Measurements from ENCODE around the gene RHBDL1. TPM values are rescaled to one million over a fixed set of nuclear protein-coding genes. Genes with fewer than 3 reads are reported as not detected.

Gene RHBDL1
- total and polyA plus RNA-seq, 2 donors (not counting 3 experiments of a cell fraction or from before 2014, with no cell fraction given): 1.1 to 1.8 TPM

DNA sequence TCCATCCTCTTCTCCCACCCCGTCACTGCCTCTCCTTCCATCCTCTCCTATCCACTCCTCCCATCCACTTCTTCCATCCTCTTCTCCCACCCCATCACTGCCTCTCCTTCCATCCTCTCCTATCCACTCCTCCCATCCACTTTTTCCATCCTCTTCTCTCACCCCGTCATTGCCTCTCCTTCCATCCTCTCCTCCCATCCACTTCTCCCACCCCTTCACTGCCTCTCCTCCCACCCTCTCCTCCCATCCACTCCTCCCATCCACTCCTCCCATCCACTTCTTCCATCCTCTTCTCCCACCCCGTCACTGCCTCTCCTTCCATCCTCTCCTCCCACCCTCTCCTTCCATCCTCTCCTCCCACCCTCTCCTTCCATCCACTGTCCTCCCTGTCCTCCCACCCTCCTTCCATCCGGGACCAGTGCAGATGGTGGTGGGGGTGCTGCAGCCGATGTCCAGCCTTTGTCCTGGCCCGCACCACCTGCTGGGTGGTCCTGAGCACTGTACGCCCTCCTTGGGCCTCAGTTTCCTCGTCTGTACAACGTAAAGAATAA lies 43.6 kb upstream of the RHBDL1 start:
- Histone ChIP-seq H3K9ac (replicated peaks; ENCODE audit: extremely low read depth, insufficient read depth, low read length) (no peak overlapping the region), H3K79me2 (ENCODE audit: control insufficient read depth, insufficient read depth, low read length) (peaks cover 8% of the 10 kb centered on the region), H4K20me1 (replicated peaks; ENCODE audit: control insufficient read depth, extremely low read depth, insufficient read depth, low read length) (no peaks in the 10 kb centered on the region), H3K9me1 (replicated peaks; ENCODE audit: control insufficient read depth, extremely low read depth, insufficient read depth, low read length) (no peaks in the 10 kb centered on the region), H3K9me3 (replicated peaks; ENCODE audit: control insufficient read depth, insufficient read depth, low read length) (no peaks in the 10 kb centered on the region), H3K27ac (ENCODE audit: insufficient read depth, low read depth, low read length) (no peak overlapping the region), H3K4me3 (replicated peaks in 1 of 3; ENCODE audit: insufficient read depth in 1 of 3, low read depth in 1 of 3, low read length in 3 of 3) (no peak overlapping the region), H2AFZ (ENCODE audit: low read depth, low read length) (no peak overlapping the region), H3K36me3 (ENCODE audit: control insufficient read depth in 2 of 2, extremely low read depth in 1 of 2, insufficient read depth in 2 of 2, low read length in 2 of 2) (peaks cover 0 to 3% of the 10 kb centered on the region in 2 experiments), H3K4me1 (ENCODE audit: control insufficient read depth, extremely low read depth, insufficient read depth, low read length) (peaks cover 4% of the 10 kb centered on the region), H3K4me2 (ENCODE audit: insufficient read depth, low read length) (no peak overlapping the region), H3K27me3 (ENCODE audit: control insufficient read depth in 2 of 2, insufficient read depth in 2 of 2, low read length in 2 of 2) (no peaks in the 10 kb centered on the region)
- ChIA-PET CTCF (no interaction called here), POLR2A (no interaction called here)
- TF ChIP-seq GATA2 (IDR thresholded peaks at IDR 0.05; ENCODE audit: insufficient read depth, insufficient read length, low read depth, low read length) (no peak), JUN (IDR thresholded peaks at IDR 0.05; ENCODE audit: borderline replicate concordance, insufficient read depth, insufficient read length, low read depth) (no peak), POLR2AphosphoS5 (IDR thresholded peaks at IDR 0.05; ENCODE audit: insufficient read depth, low read depth, low read length) (no peak), MYC (IDR thresholded peaks at IDR 0.05; ENCODE audit: low read depth, low read length) (no peak), FOS (IDR thresholded peaks at IDR 0.05; ENCODE audit: borderline replicate concordance, insufficient read depth, low read length) (no peak), POLR2A (IDR thresholded peaks at IDR 0.05; ENCODE audit: low read depth, low read length) (no peak)
- TF ChIP-seq, protein P1, sequence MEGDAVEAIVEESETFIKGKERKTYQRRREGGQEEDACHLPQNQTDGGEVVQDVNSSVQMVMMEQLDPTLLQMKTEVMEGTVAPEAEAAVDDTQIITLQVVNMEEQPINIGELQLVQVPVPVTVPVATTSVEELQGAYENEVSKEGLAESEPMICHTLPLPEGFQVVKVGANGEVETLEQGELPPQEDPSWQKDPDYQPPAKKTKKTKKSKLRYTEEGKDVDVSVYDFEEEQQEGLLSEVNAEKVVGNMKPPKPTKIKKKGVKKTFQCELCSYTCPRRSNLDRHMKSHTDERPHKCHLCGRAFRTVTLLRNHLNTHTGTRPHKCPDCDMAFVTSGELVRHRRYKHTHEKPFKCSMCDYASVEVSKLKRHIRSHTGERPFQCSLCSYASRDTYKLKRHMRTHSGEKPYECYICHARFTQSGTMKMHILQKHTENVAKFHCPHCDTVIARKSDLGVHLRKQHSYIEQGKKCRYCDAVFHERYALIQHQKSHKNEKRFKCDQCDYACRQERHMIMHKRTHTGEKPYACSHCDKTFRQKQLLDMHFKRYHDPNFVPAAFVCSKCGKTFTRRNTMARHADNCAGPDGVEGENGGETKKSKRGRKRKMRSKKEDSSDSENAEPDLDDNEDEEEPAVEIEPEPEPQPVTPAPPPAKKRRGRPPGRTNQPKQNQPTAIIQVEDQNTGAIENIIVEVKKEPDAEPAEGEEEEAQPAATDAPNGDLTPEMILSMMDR (IDR thresholded peaks at IDR 0.05; ENCODE audit: extremely low read depth in 1 of 2, insufficient read depth in 1 of 2, low read depth in 1 of 2, low read length in 2 of 2): no peak
- dilution Hi-C loops (cut with MboI; ENCODE audit: extremely low pct_ligation_motif_present, low sequenced_read_pairs): no loop called here
- intact Hi-C loops (cut with micrococcal nuclease): no loop called here
- no peak for FAIRE-seq
- no peak for DNase-seq (ENCODE audit: low read depth, low spot score)
- no TSS peak for BruUV-seq (replicated peaks)

All from endothelial cell of umbilical vein (primary cell).